Fibroblast of lung (primary cell): ENCODE data around the gene APP.

ENCODE experiments used
- EZH2 ChIP-seq: IDR thresholded peaks from 2 replicates; pipeline ENCODE4 v1.5.1; 2012; ENCODE audit warnings: low read length, control low read depth, mild to moderate bottlenecking; ENCODE audit errors: missing control alignments
- TF ChIP-seq, protein P1 (sequence below), 2 donors: IDR thresholded peaks in 1 of 2; conservative IDR thresholded peaks in 1 of 2; 1 replicate in 1 of 2; 2 replicates in 1 of 2; pipeline ENCODE4 v1.5.1; 2011 to 2012; ENCODE audit warnings: low read length in 2 of 2, control low read depth in 1 of 2, inconsistent platforms in 1 of 2, low read depth in 1 of 2, mild to moderate bottlenecking in 1 of 2

DNA sequence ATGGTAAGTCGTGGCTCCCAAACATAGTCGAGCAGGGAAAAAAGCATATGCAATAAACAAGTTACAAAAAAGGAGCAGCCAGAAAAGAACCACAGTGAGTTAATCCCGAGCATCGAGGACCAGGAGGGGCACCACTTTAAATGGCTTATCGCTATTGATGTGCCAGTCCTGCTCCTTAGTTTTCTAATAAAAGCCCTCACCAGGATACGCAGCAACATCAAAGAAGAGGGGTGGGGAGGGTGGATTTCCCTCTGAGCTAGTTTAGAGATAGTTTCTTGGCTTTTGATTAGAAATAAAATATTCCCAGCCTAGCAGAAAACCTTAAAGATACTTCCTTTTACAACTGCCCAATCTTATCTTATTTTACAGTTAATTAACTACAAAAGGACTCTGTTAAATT, 265.4 kb downstream of the APP start:
- TF ChIP-seq EZH2: no peak
- TF ChIP-seq, protein P1, sequence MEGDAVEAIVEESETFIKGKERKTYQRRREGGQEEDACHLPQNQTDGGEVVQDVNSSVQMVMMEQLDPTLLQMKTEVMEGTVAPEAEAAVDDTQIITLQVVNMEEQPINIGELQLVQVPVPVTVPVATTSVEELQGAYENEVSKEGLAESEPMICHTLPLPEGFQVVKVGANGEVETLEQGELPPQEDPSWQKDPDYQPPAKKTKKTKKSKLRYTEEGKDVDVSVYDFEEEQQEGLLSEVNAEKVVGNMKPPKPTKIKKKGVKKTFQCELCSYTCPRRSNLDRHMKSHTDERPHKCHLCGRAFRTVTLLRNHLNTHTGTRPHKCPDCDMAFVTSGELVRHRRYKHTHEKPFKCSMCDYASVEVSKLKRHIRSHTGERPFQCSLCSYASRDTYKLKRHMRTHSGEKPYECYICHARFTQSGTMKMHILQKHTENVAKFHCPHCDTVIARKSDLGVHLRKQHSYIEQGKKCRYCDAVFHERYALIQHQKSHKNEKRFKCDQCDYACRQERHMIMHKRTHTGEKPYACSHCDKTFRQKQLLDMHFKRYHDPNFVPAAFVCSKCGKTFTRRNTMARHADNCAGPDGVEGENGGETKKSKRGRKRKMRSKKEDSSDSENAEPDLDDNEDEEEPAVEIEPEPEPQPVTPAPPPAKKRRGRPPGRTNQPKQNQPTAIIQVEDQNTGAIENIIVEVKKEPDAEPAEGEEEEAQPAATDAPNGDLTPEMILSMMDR (conservative IDR thresholded peaks at IDR 0.05 in 1 of 2, IDR thresholded peaks at IDR 0.05 in 1 of 2; ENCODE audit: low read depth in 1 of 2, low read length in 2 of 2): no peak
